K562 (cell line): ENCODE results near the gene PTK7. TPM values are rescaled to one million over a fixed set of nuclear protein-coding genes. Genes with fewer than 3 reads are reported as not detected.

Experiments used
- ELK3 ChIP-seq: fragments of 450-650 bp; formaldehyde crosslinking; IDR thresholded peaks from 2 replicates; pipeline ENCODE4 v1.4.0; 2020; ENCODE audit warnings: mild to moderate bottlenecking
- FOXA3 ChIP-seq, 2 experiments: fragments of 450-650 bp in 1 of 2; sonication (generic) in 1 of 2; formaldehyde crosslinking; IDR thresholded peaks in 1 of 2; conservative IDR thresholded peaks in 1 of 2; 2 replicates each; pipeline versions ENCODE4 v1.4.0 to v1.8.0; 2020 to 2022; ENCODE audit warnings: mild to moderate bottlenecking in 2 of 2, missing genetic modification reagents in 1 of 2
- FOXP1 ChIP-seq: sonication (generic); formaldehyde crosslinking; IDR thresholded peaks from 2 replicates; pipeline ENCODE4 v1.8.0; 2022; ENCODE audit warnings: mild to moderate bottlenecking, missing genetic modification reagents
- GATA2 ChIP-seq: sonication (generic); formaldehyde crosslinking; IDR thresholded peaks from 2 replicates; pipeline ENCODE4 v1.4.0; 2020; ENCODE audit warnings: mild to moderate bottlenecking, missing genetic modification reagents
- PKNOX1 ChIP-seq: fragments of 450-650 bp; IDR thresholded peaks from 2 replicates; pipeline ENCODE4 v1.6.1; 2016
- RB1 ChIP-seq: fragments of 450-650 bp; IDR thresholded peaks from 2 replicates; pipeline ENCODE4 v1.6.1; 2017; ENCODE audit warnings: low read depth, mild to moderate bottlenecking
- SETDB1 ChIP-seq: IDR thresholded peaks from one replicate; pipeline ENCODE4 v1.6.1; 2012; ENCODE audit warnings: low read length, control low read depth, inconsistent platforms
- STAT6 ChIP-seq: sonication (generic); formaldehyde crosslinking; IDR thresholded peaks from 2 replicates; pipeline ENCODE4 v1.8.1; 2023; ENCODE audit warnings: mild to moderate bottlenecking, missing genetic modification reagents
- polyA plus RNA-seq, 8 experiments: library from polyadenylated mRNA; depleted of rRNA in 4 of 8; stranded (reverse) in 5 of 8; unstranded in 3 of 8; fragments of >200 nt; fragmentation: Nextera tagmentation in 2 of 8; fragmentation: Illumina TruSeq in 1 of 8; extraction: Ambion mirVana in 2 of 8; extraction: Trizol in 1 of 8; gene quantifications; 2 replicates each; pipeline versions ENCODE4 v1.2.1 to v1.2.3, GENCODE V29; 2011 to 2014; ENCODE audit warnings: inconsistent platforms in 1 of 8, missing spikeins in 1 of 8
- total RNA-seq, 7 experiments: library from RNA; depleted of rRNA in 6 of 7; stranded (reverse); fragments of >200 nt in 6 of 7; fragmentation: Illumina TruSeq in 2 of 7; extraction: Trizol in 2 of 7; gene quantifications; 2 replicates each; pipeline versions ENCODE4 v1.2.1 to v1.2.3, GENCODE V29; 2011 to 2021; ENCODE audit warnings: low replicate concordance in 1 of 7
- TF ChIP-seq, protein P1 (sequence below): fragments of 450-650 bp; IDR thresholded peaks from 2 replicates; pipeline ENCODE4 v1.6.1; 2016; ENCODE audit warnings: low read depth
- TF ChIP-seq, protein P2 (sequence below): sonication (generic); formaldehyde crosslinking; IDR thresholded peaks from 2 replicates; pipeline ENCODE4 v1.5.0; 2020; ENCODE audit warnings: missing genetic modification reagents
- TF ChIP-seq, protein P3 (sequence below): sonication (generic); formaldehyde crosslinking; IDR thresholded peaks from 2 replicates; pipeline ENCODE4 v1.8.1; 2023; ENCODE audit warnings: mild to moderate bottlenecking, missing genetic modification reagents, moderate library complexity

The PTK7 gene
- total and polyA plus RNA-seq, 9 of the 15 experiments (the other 6 are each of a cell fraction or from before 2014, with no cell fraction given), result 0.20 to 6.8 (median 4.2) TPM

GRCh38 chr6:43052225-43052841 is 23.8 kb upstream of the PTK7 start (continued):
- TF ChIP-seq, protein P1, sequence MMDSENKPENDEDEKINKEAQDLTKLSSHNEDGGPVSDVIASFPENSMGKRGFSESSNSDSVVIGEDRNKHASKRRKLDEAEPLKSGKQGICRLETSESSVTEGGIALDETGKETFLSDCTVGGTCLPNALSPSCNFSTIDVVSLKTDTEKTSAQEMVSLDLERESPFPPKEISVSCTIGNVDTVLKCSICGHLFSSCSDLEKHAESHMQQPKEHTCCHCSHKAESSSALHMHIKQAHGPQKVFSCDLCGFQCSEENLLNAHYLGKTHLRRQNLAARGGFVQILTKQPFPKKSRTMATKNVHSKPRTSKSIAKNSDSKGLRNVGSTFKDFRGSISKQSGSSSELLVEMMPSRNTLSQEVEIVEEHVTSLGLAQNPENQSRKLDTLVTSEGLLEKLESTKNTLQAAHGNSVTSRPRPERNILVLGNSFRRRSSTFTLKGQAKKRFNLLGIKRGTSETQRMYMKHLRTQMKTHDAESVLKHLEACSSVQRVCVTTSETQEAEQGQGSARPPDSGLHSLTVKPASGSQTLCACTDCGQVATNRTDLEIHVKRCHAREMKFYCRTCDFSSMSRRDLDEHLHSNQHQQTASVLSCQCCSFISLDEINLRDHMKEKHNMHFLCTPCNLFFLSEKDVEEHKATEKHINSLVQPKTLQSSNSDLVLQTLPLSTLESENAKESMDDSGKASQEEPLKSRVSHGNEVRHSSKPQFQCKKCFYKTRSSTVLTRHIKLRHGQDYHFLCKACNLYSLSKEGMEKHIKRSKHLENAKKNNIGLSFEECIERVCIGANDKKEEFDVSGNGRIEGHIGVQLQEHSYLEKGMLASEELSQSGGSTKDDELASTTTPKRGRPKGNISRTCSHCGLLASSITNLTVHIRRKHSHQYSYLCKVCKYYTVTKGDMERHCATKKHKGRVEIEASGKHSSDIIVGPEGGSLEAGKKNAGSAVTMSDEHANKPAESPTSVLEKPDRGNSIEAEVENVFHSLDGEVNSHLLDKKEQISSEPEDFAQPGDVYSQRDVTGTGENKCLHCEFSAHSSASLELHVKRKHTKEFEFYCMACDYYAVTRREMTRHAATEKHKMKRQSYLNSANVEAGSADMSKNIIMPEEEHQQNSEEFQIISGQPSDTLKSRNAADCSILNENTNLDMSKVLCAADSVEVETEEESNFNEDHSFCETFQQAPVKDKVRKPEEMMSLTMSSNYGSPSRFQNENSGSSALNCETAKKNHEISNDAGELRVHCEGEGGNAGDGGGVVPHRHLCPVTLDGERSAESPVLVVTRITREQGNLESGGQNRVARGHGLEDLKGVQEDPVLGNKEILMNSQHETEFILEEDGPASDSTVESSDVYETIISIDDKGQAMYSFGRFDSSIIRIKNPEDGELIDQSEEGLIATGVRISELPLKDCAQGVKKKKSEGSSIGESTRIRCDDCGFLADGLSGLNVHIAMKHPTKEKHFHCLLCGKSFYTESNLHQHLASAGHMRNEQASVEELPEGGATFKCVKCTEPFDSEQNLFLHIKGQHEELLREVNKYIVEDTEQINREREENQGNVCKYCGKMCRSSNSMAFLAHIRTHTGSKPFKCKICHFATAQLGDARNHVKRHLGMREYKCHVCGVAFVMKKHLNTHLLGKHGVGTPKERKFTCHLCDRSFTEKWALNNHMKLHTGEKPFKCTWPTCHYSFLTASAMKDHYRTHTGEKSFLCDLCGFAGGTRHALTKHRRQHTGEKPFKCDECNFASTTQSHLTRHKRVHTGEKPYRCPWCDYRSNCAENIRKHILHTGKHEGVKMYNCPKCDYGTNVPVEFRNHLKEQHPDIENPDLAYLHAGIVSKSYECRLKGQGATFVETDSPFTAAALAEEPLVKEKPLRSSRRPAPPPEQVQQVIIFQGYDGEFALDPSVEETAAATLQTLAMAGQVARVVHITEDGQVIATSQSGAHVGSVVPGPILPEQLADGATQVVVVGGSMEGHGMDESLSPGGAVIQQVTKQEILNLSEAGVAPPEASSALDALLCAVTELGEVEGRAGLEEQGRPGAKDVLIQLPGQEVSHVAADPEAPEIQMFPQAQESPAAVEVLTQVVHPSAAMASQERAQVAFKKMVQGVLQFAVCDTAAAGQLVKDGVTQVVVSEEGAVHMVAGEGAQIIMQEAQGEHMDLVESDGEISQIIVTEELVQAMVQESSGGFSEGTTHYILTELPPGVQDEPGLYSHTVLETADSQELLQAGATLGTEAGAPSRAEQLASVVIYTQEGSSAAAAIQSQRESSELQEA, result no peak
- no peak for TF ChIP-seq SETDB1
- TF ChIP-seq GATA2 (CRISPR knock-in tag), result 0 out of 2 replicates have a peak, but pooled peaks have one; percentile 41
- TF ChIP-seq FOXA3 (CRISPR knock-in tag; conservative IDR thresholded peaks at IDR 0.05 in 1 of 2, IDR thresholded peaks at IDR 0.05 in 1 of 2), result 0 out of 4 replicates have a peak, but pooled peaks of 1 of the 2 experiments have one; percentile 28
- TF ChIP-seq, protein P2, sequence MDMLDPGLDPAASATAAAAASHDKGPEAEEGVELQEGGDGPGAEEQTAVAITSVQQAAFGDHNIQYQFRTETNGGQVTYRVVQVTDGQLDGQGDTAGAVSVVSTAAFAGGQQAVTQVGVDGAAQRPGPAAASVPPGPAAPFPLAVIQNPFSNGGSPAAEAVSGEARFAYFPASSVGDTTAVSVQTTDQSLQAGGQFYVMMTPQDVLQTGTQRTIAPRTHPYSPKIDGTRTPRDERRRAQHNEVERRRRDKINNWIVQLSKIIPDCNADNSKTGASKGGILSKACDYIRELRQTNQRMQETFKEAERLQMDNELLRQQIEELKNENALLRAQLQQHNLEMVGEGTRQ, result no peak
- TF ChIP-seq FOXP1 (CRISPR knock-in tag), result 0 out of 2 replicates have a peak, but pooled peaks have one; percentile 69
- no peak for TF ChIP-seq PKNOX1
- TF ChIP-seq, protein P3, sequence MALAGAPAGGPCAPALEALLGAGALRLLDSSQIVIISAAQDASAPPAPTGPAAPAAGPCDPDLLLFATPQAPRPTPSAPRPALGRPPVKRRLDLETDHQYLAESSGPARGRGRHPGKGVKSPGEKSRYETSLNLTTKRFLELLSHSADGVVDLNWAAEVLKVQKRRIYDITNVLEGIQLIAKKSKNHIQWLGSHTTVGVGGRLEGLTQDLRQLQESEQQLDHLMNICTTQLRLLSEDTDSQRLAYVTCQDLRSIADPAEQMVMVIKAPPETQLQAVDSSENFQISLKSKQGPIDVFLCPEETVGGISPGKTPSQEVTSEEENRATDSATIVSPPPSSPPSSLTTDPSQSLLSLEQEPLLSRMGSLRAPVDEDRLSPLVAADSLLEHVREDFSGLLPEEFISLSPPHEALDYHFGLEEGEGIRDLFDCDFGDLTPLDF, result peak; percentile 35; the same call in 1 of the 2 replicates
- no peak for TF ChIP-seq RB1
- TF ChIP-seq STAT6 (CRISPR knock-in tag), result 0 out of 2 replicates have a peak, but pooled peaks have one; percentile 34
- TF ChIP-seq ELK3 (CRISPR knock-in tag), result no peak
